ENCODE data around the gene MGMT. TPM values are rescaled to one million over a fixed set of nuclear protein-coding genes. Genes with fewer than 3 reads are reported as not detected.

The MGMT gene
- total RNA-seq, 1 donor from 2014 or later, result 15.8 TPM

GRCh38 chr10:129494176-129494575 is 27.1 kb downstream of the MGMT start:
- no peak for DNase-seq (ENCODE audit: low spot score)

- DNase-seq (ENCODE audit: low spot score), result no peak
These were observed 27.7 kb downstream of the MGMT start for GRCh38 chr10:129494740-129495139.

GRCh38 chr10:129495256-129495655 is 28.2 kb downstream of the MGMT start:
- no peak for DNase-seq (ENCODE audit: low spot score)

GRCh38 chr10:129495698-129496097 is 28.7 kb downstream of the MGMT start:
- no peak for DNase-seq (ENCODE audit: low spot score)

- no peak for DNase-seq (ENCODE audit: low spot score)
These were observed 30.0 kb downstream of the MGMT start for GRCh38 chr10:129497013-129497412.

GRCh38 chr10:129498680-129499079 is 31.6 kb downstream of the MGMT start:
- no peak for DNase-seq (ENCODE audit: low spot score)

- no peak for DNase-seq (ENCODE audit: low spot score)
These were observed 33.7 kb downstream of the MGMT start for GRCh38 chr10:129500617-129501339.

- DNase-seq (ENCODE audit: low spot score), result no peak
These were observed 34.8 kb downstream of the MGMT start for GRCh38 chr10:129501652-129502436.

- no peak for DNase-seq (ENCODE audit: low spot score)
These were observed 35.4 kb downstream of the MGMT start for GRCh38 chr10:129502448-129502847.

- no peak for DNase-seq (ENCODE audit: low spot score)
These were observed 38.5 kb downstream of the MGMT start for GRCh38 chr10:129505500-129506075.

GRCh38 chr10:129506101-129506797 is 39.2 kb downstream of the MGMT start:
- no peak for DNase-seq (ENCODE audit: low spot score)

- DNase-seq (ENCODE audit: low spot score), result no peak
These were observed 40.3 kb downstream of the MGMT start for GRCh38 chr10:129507216-129507889.

- no peak for DNase-seq (ENCODE audit: low spot score)
These were observed 42.1 kb downstream of the MGMT start for GRCh38 chr10:129509155-129509554.

- DNase-seq (ENCODE audit: low spot score), result no peak
These were observed 42.8 kb downstream of the MGMT start for GRCh38 chr10:129509835-129510234.

- DNase-seq (ENCODE audit: low spot score), result no peak
These were observed 44.0 kb downstream of the MGMT start for GRCh38 chr10:129511086-129511485.

GRCh38 chr10:129511758-129512157 is 44.7 kb downstream of the MGMT start:
- no peak for DNase-seq (ENCODE audit: low spot score)

- DNase-seq (ENCODE audit: low spot score), result no peak
These were observed 46.3 kb downstream of the MGMT start for GRCh38 chr10:129513312-129513711.

GRCh38 chr10:129514568-129515451 is 47.8 kb downstream of the MGMT start:
- DNase-seq (ENCODE audit: low spot score), result no peak

- DNase-seq (ENCODE audit: low spot score), result no peak
These were observed 50.0 kb downstream of the MGMT start for GRCh38 chr10:129516846-129517679.

Measured in mesenteric fat pad (tissue), 1 donor.